Endothelial cell (in vitro differentiated cells): ENCODE results near the gene SLC38A1. TPM values are rescaled to one million over a fixed set of nuclear protein-coding genes. Genes with fewer than 3 reads are reported as not detected.

Experiments
- DNase-seq: peaks from one replicate; pipeline ENCODE4 v3.0.0; 2021; ENCODE audit warnings: low spot score
- H3K27ac Mint-ChIP-seq: one replicate; pipeline ENCODE4 v1.8.0; 2021; ENCODE audit warnings: mixed read lengths, inconsistent platforms; ENCODE audit not compliant: unreplicated experiment
- H3K27me3 Mint-ChIP-seq: one replicate; pipeline ENCODE4 v1.8.0; 2021; ENCODE audit warnings: mild to moderate bottlenecking, moderate library complexity, mixed read lengths, inconsistent platforms; ENCODE audit not compliant: unreplicated experiment
- H3K36me3 Mint-ChIP-seq: one replicate; pipeline ENCODE4 v1.8.0; 2021; ENCODE audit warnings: mild to moderate bottlenecking, low read depth, mixed read lengths, inconsistent platforms; ENCODE audit not compliant: unreplicated experiment
- H3K4me1 Mint-ChIP-seq: one replicate; pipeline ENCODE4 v1.8.0; 2021; ENCODE audit warnings: mild to moderate bottlenecking, mixed read lengths, inconsistent platforms; ENCODE audit not compliant: unreplicated experiment
- H3K4me3 Mint-ChIP-seq: one replicate; pipeline ENCODE4 v1.8.0; 2021; ENCODE audit warnings: mild to moderate bottlenecking, mixed read lengths, inconsistent platforms; ENCODE audit not compliant: unreplicated experiment
- H3K9me3 Mint-ChIP-seq: one replicate; pipeline ENCODE4 v1.8.0; 2021; ENCODE audit warnings: mixed read lengths, inconsistent platforms; ENCODE audit not compliant: unreplicated experiment
- total RNA-seq: library from RNA; stranded (reverse); fragmentation: NEBNext Ultra II Directional; extraction: Animal tissue kit (Norgen Biotek cat#: 25700); gene quantifications from one replicate; pipeline ENCODE4 v1.2.1, GENCODE V29; 2021; ENCODE audit not compliant: unreplicated experiment
- TF ChIP-seq, protein P1 (sequence below): fragments of 200-600 bp; sonication (generic); IDR thresholded peaks from one replicate; pipeline ENCODE4 v1.5.0; 2021; ENCODE audit warnings: antibody characterized with exemption; ENCODE audit not compliant: unreplicated experiment

SLC38A1 gene
- total RNA-seq, 1 donor from 2014 or later, result 100 TPM

GRCh38 chr12:46234000-46234399 lies 34.8 kb downstream of the SLC38A1 start:
- no peak for DNase-seq
- H3K27ac Mint-ChIP-seq, result no peak overlapping the region
- peaks cover 18% of the 10 kb centered on the region for H3K36me3 Mint-ChIP-seq
- TF ChIP-seq, protein P1, sequence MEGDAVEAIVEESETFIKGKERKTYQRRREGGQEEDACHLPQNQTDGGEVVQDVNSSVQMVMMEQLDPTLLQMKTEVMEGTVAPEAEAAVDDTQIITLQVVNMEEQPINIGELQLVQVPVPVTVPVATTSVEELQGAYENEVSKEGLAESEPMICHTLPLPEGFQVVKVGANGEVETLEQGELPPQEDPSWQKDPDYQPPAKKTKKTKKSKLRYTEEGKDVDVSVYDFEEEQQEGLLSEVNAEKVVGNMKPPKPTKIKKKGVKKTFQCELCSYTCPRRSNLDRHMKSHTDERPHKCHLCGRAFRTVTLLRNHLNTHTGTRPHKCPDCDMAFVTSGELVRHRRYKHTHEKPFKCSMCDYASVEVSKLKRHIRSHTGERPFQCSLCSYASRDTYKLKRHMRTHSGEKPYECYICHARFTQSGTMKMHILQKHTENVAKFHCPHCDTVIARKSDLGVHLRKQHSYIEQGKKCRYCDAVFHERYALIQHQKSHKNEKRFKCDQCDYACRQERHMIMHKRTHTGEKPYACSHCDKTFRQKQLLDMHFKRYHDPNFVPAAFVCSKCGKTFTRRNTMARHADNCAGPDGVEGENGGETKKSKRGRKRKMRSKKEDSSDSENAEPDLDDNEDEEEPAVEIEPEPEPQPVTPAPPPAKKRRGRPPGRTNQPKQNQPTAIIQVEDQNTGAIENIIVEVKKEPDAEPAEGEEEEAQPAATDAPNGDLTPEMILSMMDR, result no peak
- no peaks in the 10 kb centered on the region for H3K9me3 Mint-ChIP-seq
- no peaks in the 10 kb centered on the region for H3K27me3 Mint-ChIP-seq
- H3K4me3 Mint-ChIP-seq, result no peak overlapping the region
- peaks cover 5% of the 10 kb centered on the region for H3K4me1 Mint-ChIP-seq

DNA sequence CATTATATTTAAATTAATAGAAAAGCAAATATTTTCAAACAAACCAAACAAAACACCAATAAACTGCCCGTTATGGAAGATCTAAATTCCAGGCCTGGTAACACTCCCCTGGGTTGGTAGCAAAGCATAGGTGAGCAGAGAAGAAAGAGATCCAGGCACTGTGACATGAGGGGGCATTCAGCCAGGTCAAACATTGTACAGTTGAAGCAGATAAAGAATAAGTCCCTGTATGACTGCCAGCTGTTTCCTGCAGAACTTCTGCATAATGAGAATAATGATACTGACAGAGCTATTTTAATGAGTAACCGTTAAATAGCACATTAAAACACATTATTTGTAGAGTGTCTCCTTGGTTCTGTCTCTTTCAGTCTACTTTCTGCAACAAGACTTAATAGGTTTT lies 35.4 kb downstream of the SLC38A1 start:
- Mint-ChIP-seq H3K27ac (peak overlapping the region; percentile 55), H3K4me3 (no peak overlapping the region), H3K4me1 (peaks cover 5% of the 10 kb centered on the region), H3K27me3 (no peaks in the 10 kb centered on the region), H3K9me3 (no peaks in the 10 kb centered on the region), H3K36me3 (peaks cover 14% of the 10 kb centered on the region)
- DNase-seq, result no peak
- TF ChIP-seq, protein P1, result no peak

GRCh38 chr12:46230983-46231382 lies 37.9 kb downstream of the SLC38A1 start:
- H3K36me3 Mint-ChIP-seq, result peaks cover 20% of the 10 kb centered on the region
- no peaks in the 10 kb centered on the region for H3K27me3 Mint-ChIP-seq
- no peak overlapping the region for H3K4me3 Mint-ChIP-seq
- no peak overlapping the region for H3K27ac Mint-ChIP-seq
- no peak for DNase-seq
- no peaks in the 10 kb centered on the region for H3K9me3 Mint-ChIP-seq
- H3K4me1 Mint-ChIP-seq, result peaks cover 18% of the 10 kb centered on the region
- TF ChIP-seq, protein P1, result no peak

DNA sequence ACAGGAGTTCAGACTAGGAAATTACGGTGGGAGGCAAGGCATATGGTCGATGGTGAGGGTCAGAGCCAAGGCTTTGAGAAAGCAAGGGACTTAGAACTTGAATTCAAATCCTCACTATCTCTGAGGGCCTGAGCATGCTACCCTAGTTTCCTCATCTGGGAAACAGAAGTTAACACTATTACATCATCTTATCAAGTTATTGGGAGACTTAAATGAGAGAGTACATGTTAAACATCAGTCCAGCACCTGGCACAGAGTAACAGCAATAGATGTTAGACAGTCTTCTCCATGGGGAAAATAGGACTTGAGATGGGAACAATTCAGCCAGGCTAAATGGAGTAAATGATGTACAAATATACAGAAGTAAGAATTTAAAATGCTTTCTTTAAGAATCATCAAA lies 38.5 kb downstream of the SLC38A1 start:
- Mint-ChIP-seq H3K27me3 (no peaks in the 10 kb centered on the region), H3K36me3 (peaks cover 20% of the 10 kb centered on the region), H3K4me3 (no peak overlapping the region), H3K4me1 (peaks cover 18% of the 10 kb centered on the region), H3K9me3 (no peaks in the 10 kb centered on the region), H3K27ac (peak overlapping the region; percentile 18)
- DNase-seq, result no peak
- TF ChIP-seq, protein P1, result no peak

DNA sequence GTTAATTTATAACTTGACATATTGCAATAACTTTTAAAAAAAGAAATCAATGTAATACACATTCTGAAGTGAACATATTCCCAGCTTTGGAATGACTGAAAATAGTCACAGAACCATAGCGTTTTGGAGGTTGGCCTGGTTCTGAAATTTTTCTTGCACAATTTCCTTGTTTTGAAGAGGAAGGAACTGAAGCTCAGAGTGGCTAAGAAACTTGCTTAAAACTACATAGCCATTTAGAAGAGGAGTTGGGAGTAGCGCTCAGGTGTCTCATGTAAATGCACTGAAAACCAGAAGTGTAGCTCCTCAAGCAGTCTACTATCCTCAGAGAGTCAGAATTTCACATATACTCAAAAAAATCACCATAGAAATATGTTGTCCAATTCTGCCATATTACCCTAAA lies 41.2 kb downstream of the SLC38A1 start:
- Mint-ChIP-seq H3K4me1 (peaks cover 22% of the 10 kb centered on the region), H3K27ac (no peak overlapping the region), H3K27me3 (no peaks in the 10 kb centered on the region), H3K9me3 (no peaks in the 10 kb centered on the region), H3K36me3 (peaks cover 21% of the 10 kb centered on the region), H3K4me3 (no peak overlapping the region)
- TF ChIP-seq, protein P1, result no peak
- no peak for DNase-seq
